SK-N-SH treated with all-trans-retinoic acid at 6 μM for 48 hours (cell line): ENCODE data around the gene SYT3.

Source experiments
- ATAC-seq: fragments of 200-7000 bp; cut with Tn5 transposase; 3 replicates; pipeline ENCODE4 v1.9.1; 2020; ENCODE audit warnings: mild to moderate bottlenecking, moderate library complexity
- ARNTL ChIP-seq: fragments of 450-650 bp; formaldehyde crosslinking; IDR thresholded peaks from 2 replicates; pipeline ENCODE4 v1.5.0; 2020; ENCODE audit warnings: low read depth, mild to moderate bottlenecking, moderate library complexity, borderline replicate concordance
- BACH2 ChIP-seq: fragments of 250-450 bp; sonication (Bioruptor Pico); IDR thresholded peaks from 2 replicates; pipeline ENCODE4 v1.9.0; 2021; ENCODE audit warnings: mild to moderate bottlenecking, borderline replicate concordance
- CREB5 ChIP-seq: fragments of 250-450 bp; sonication (Bioruptor Pico); IDR thresholded peaks from 2 replicates; pipeline ENCODE4 v1.5.1; 2020; ENCODE audit warnings: low read depth, mild to moderate bottlenecking, moderate library complexity
- CSDC2 ChIP-seq: fragments of 250-450 bp; sonication (Bioruptor Pico); IDR thresholded peaks from 2 replicates; pipeline ENCODE4 v1.5.0; 2020; ENCODE audit warnings: mild to moderate bottlenecking, moderate library complexity
- CSRNP3 ChIP-seq: fragments of 250-450 bp; sonication (Bioruptor Pico); IDR thresholded peaks from 2 replicates; pipeline ENCODE4 v1.5.1; 2021; ENCODE audit warnings: mild to moderate bottlenecking, moderate library complexity
- ESRRG ChIP-seq: fragments of 250-450 bp; sonication (Bioruptor Pico); IDR thresholded peaks from 2 replicates; pipeline ENCODE4 v1.6.1; 2021; ENCODE audit warnings: mild to moderate bottlenecking
- GLIS3 ChIP-seq: fragments of 250-450 bp; sonication (Bioruptor Pico); IDR thresholded peaks from 2 replicates; pipeline ENCODE4 v1.5.0; 2020; ENCODE audit warnings: mild to moderate bottlenecking, moderate library complexity
- ISL1 ChIP-seq: fragments of 250-450 bp; sonication (Bioruptor Pico); IDR thresholded peaks from 2 replicates; pipeline ENCODE4 v2.1.2; 2022; ENCODE audit warnings: mild to moderate bottlenecking, moderate library complexity
- OSR1 ChIP-seq: fragments of 250-450 bp; sonication (Bioruptor Pico); IDR thresholded peaks from 2 replicates; pipeline ENCODE4 v1.8.0; 2022; ENCODE audit warnings: moderate library complexity, mild to moderate bottlenecking, inconsistent platforms
- PATZ1 ChIP-seq: fragments of 250-450 bp; sonication (Bioruptor Pico); IDR thresholded peaks from 2 replicates; pipeline ENCODE4 v1.8.0; 2020; ENCODE audit warnings: mild to moderate bottlenecking, moderate library complexity, borderline replicate concordance
- POU6F1 ChIP-seq: fragments of 250-450 bp; sonication (Bioruptor Pico); IDR thresholded peaks from 2 replicates; pipeline ENCODE4 v1.8.0; 2021; ENCODE audit warnings: low read depth, mild to moderate bottlenecking, moderate library complexity, borderline replicate concordance
- PPARA ChIP-seq: fragments of 250-450 bp; sonication (Bioruptor Pico); IDR thresholded peaks from 2 replicates; pipeline ENCODE4 v1.5.0; 2020; ENCODE audit warnings: mild to moderate bottlenecking, borderline replicate concordance
- RARB ChIP-seq: fragments of 250-450 bp; sonication (Bioruptor Pico); IDR thresholded peaks from 2 replicates; pipeline ENCODE4 v1.8.0; 2021; ENCODE audit warnings: mild to moderate bottlenecking, moderate library complexity
- SNAI2 ChIP-seq: fragments of 250-450 bp; sonication (Bioruptor Pico); IDR thresholded peaks from 2 replicates; pipeline ENCODE4 v1.5.0; 2020; ENCODE audit warnings: mild to moderate bottlenecking, moderate library complexity
- TOX ChIP-seq: fragments of 250-450 bp; sonication (Bioruptor Pico); IDR thresholded peaks from 2 replicates; pipeline ENCODE4 v1.8.0; 2021; ENCODE audit warnings: mild to moderate bottlenecking, moderate library complexity, borderline replicate concordance
- TSHZ2 ChIP-seq: fragments of 250-450 bp; sonication (Bioruptor Pico); IDR thresholded peaks from 2 replicates; pipeline ENCODE4 v1.5.0; 2020; ENCODE audit warnings: mild to moderate bottlenecking, moderate library complexity
- ZC3H10 ChIP-seq: fragments of 250-450 bp; sonication (Bioruptor Pico); IDR thresholded peaks from 2 replicates; pipeline ENCODE4 v1.5.1; 2021; ENCODE audit warnings: mild to moderate bottlenecking, moderate library complexity
- ZFP3 ChIP-seq: fragments of 250-450 bp; sonication (Bioruptor Pico); IDR thresholded peaks from 2 replicates; pipeline ENCODE4 v1.5.0; 2020; ENCODE audit warnings: mild to moderate bottlenecking, moderate library complexity
- ZFP30 ChIP-seq: fragments of 450-650 bp; formaldehyde crosslinking; IDR thresholded peaks from 2 replicates; pipeline ENCODE4 v1.5.0; 2022; ENCODE audit warnings: mild to moderate bottlenecking, moderate library complexity
- ZNF70 ChIP-seq: fragments of 450-650 bp; formaldehyde crosslinking; IDR thresholded peaks from 2 replicates; pipeline ENCODE4 v1.5.0; 2020; ENCODE audit warnings: mild to moderate bottlenecking, moderate library complexity
- ZNF8 ChIP-seq: fragments of 450-650 bp; formaldehyde crosslinking; IDR thresholded peaks from 2 replicates; pipeline ENCODE4 v1.5.0; 2020; ENCODE audit warnings: mild to moderate bottlenecking, moderate library complexity

The SYT3 gene

GRCh38 chr19:50629801-50630200 lies 9.9 kb downstream of the SYT3 start:
- ATAC-seq, result no peak
- TF ChIP-seq ISL1 (CRISPR knock-in tag) (no peak), ARNTL (CRISPR knock-in tag) (no peak), ZNF70 (CRISPR knock-in tag) (no peak), RARB (CRISPR knock-in tag) (no peak), BACH2 (no peak), PATZ1 (no peak), GLIS3 (CRISPR knock-in tag) (no peak), ZNF8 (CRISPR knock-in tag) (no peak), CSDC2 (CRISPR knock-in tag) (no peak), CSRNP3 (CRISPR knock-in tag) (no peak), SNAI2 (no peak), ZFP30 (CRISPR knock-in tag) (no peak), OSR1 (CRISPR knock-in tag) (no peak)

- ATAC-seq, result no peak
- TF ChIP-seq ZFP30 (CRISPR knock-in tag) (no peak), PPARA (CRISPR knock-in tag) (no peak), PATZ1 (no peak), TSHZ2 (no peak), ZNF70 (CRISPR knock-in tag) (no peak), TOX (CRISPR knock-in tag) (no peak), ZFP3 (CRISPR knock-in tag) (no peak), ARNTL (CRISPR knock-in tag) (no peak), ESRRG (CRISPR knock-in tag) (no peak)
These were observed 10.5 kb downstream of the SYT3 start for GRCh38 chr19:50629194-50629593.

GRCh38 chr19:50628551-50628950 lies 11.1 kb downstream of the SYT3 start:
- ATAC-seq, result no peak
- TF ChIP-seq OSR1 (CRISPR knock-in tag), result no peak
- no peak for TF ChIP-seq PPARA (CRISPR knock-in tag)
- no peak for TF ChIP-seq TOX (CRISPR knock-in tag)
- no peak for TF ChIP-seq ZFP3 (CRISPR knock-in tag)
- TF ChIP-seq ARNTL (CRISPR knock-in tag), result no peak
- TF ChIP-seq BACH2, result no peak
- TF ChIP-seq ZC3H10 (CRISPR knock-in tag), result no peak
- no peak for TF ChIP-seq ESRRG (CRISPR knock-in tag)
- TF ChIP-seq CSDC2 (CRISPR knock-in tag), result no peak
- TF ChIP-seq SNAI2, result no peak
- no peak for TF ChIP-seq POU6F1
- no peak for TF ChIP-seq PATZ1
- TF ChIP-seq TSHZ2, result no peak
- TF ChIP-seq GLIS3 (CRISPR knock-in tag), result no peak
- no peak for TF ChIP-seq CREB5 (CRISPR knock-in tag)
- no peak for TF ChIP-seq ZFP30 (CRISPR knock-in tag)
